ENCODE results near the gene DNM3. TPM values are rescaled to one million over a fixed set of nuclear protein-coding genes. Genes with fewer than 3 reads are reported as not detected.

The DNM3 gene
- total and polyA plus RNA-seq, 9 of the 15 experiments (the other 6 are each of a cell fraction or from before 2014, with no cell fraction given), result 0.08 to 0.36 (median 0.22) TPM; not detected in 1

- TF ChIP-seq, protein P1, sequence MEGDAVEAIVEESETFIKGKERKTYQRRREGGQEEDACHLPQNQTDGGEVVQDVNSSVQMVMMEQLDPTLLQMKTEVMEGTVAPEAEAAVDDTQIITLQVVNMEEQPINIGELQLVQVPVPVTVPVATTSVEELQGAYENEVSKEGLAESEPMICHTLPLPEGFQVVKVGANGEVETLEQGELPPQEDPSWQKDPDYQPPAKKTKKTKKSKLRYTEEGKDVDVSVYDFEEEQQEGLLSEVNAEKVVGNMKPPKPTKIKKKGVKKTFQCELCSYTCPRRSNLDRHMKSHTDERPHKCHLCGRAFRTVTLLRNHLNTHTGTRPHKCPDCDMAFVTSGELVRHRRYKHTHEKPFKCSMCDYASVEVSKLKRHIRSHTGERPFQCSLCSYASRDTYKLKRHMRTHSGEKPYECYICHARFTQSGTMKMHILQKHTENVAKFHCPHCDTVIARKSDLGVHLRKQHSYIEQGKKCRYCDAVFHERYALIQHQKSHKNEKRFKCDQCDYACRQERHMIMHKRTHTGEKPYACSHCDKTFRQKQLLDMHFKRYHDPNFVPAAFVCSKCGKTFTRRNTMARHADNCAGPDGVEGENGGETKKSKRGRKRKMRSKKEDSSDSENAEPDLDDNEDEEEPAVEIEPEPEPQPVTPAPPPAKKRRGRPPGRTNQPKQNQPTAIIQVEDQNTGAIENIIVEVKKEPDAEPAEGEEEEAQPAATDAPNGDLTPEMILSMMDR (IDR thresholded peaks at IDR 0.05 in 2 of 3, conservative IDR thresholded peaks at IDR 0.05 in 1 of 3; ENCODE audit: insufficient read depth in 2 of 3, low read depth in 1 of 3, low read length in 3 of 3), result peak in 2 of 3 experiments; percentile 9 to 46; a peak in 3 of 6 replicates
Observed at GRCh38 chr1:171983584-171983983, 142.3 kb downstream of the DNM3 start (continued).

- no TSS peak for BruUV-seq (replicated peaks)
- POLR2A ChIA-PET, result no interaction called here
- Histone ChIP-seq H3K79me2 (ENCODE audit: control insufficient read depth, insufficient read depth, low read length) (no peaks in the 10 kb centered on the region), H3K4me3 (no peak overlapping the region), H3K36me3 (ENCODE audit: control insufficient read depth, insufficient read depth, low read length) (no peaks in the 10 kb centered on the region), H3K9me1 (ENCODE audit: control insufficient read depth, insufficient read depth, low read length) (no peaks in the 10 kb centered on the region), H4K20me1 (replicated peaks; ENCODE audit: control insufficient read depth, insufficient read depth, low read length) (no peaks in the 10 kb centered on the region), H2AFZ (ENCODE audit: low read depth, low read length) (no peak overlapping the region), H3K4me1 (replicated peaks in 1 of 2; ENCODE audit: control insufficient read depth in 2 of 2, insufficient read depth in 2 of 2, low read length in 2 of 2) (no peaks in the 10 kb centered on the region), H3K9ac (ENCODE audit: insufficient read depth in 1 of 2, low read depth in 2 of 2, low read length in 2 of 2) (no peak overlapping the region), H3K9me3 (replicated peaks; ENCODE audit: control insufficient read depth, insufficient read depth, low read depth, low read length) (no peaks in the 10 kb centered on the region), H3K4me2 (ENCODE audit: insufficient read depth, low read length) (no peak overlapping the region), H3K27ac (ENCODE audit: extremely low read depth, low read depth, low read length) (no peak overlapping the region), H3K27me3 (ENCODE audit: control insufficient read depth in 2 of 2, insufficient read depth in 2 of 2, low read length in 2 of 2) (no peaks in the 10 kb centered on the region)
- DNase-seq (ENCODE audit: extremely low read depth in 1 of 4, low spot score in 3 of 4), result no peak
- 2% methylated on average over 7 of the region's 7 CpGs for WGBS (ENCODE audit: insufficient coverage, low coverage, missing lambda C conversion rate)
- FAIRE-seq, result no peak
- in situ Hi-C loops (cut with MboI), result loop anchor here (5.0 kb wide), 2 partner anchors 182 to 342 kb away; no protein-coding TSS in a partner anchor
- ATAC-seq, result no peak; the same call in 2 of the 3 replicates
- TF ChIP-seq PYGO2 (tag; IDR thresholded peaks at IDR 0.05) (no peak), ZNF41 (CRISPR knock-in tag; conservative IDR thresholded peaks at IDR 0.05) (no peak), U2AF2 (optimal IDR thresholded peaks at IDR 0.05; ENCODE audit: low read depth, low read length) (no peak), PURB (CRISPR knock-in tag; IDR thresholded peaks at IDR 0.05; ENCODE audit: low read depth) (no peak), ZNF253 (CRISPR knock-in tag; conservative IDR thresholded peaks at IDR 0.05) (no peak), ZNF444 (CRISPR knock-in tag; IDR thresholded peaks at IDR 0.05) (no peak), ELK3 (CRISPR knock-in tag; IDR thresholded peaks at IDR 0.05) (no peak), DIDO1 (tag; IDR thresholded peaks at IDR 0.05; ENCODE audit: low read depth) (no peak), SIN3A (IDR thresholded peaks at IDR 0.05; ENCODE audit: borderline replicate concordance in 2 of 2, control insufficient read depth in 1 of 2, low read depth in 2 of 2, low read length in 2 of 2) (no peak), SMAD1 (IDR thresholded peaks at IDR 0.05; ENCODE audit: low read depth, low read length, partially characterized antibody) (no peak), LEF1 (IDR thresholded peaks at IDR 0.05) (no peak), NCOA2 (IDR thresholded peaks at IDR 0.05; ENCODE audit: partially characterized antibody in 2 of 2) (no peak), KDM4B (IDR thresholded peaks at IDR 0.05; ENCODE audit: borderline replicate concordance in 2 of 2, low read depth in 1 of 2) (no peak), NFE2 (IDR thresholded peaks at IDR 0.05; ENCODE audit: low read depth) (no peak), ATF7 (IDR thresholded peaks at IDR 0.05) (no peak), ZNF224 (CRISPR knock-in tag; IDR thresholded peaks at IDR 0.05) (no peak), GABPB2 (CRISPR knock-in tag; conservative IDR thresholded peaks at IDR 0.05) (no peak), ZNF766 (CRISPR knock-in tag; conservative IDR thresholded peaks at IDR 0.05) (no peak), RBM34 (IDR thresholded peaks at IDR 0.05; ENCODE audit: borderline replicate concordance, insufficient read depth, low read length) (no peak)
- CTCF ChIA-PET (ENCODE audit: low intra/inter-chr PET ratio), result interaction anchor here (0.6 to 2.7 kb wide), 6 partner anchors 81 to 446 kb away, joined by 3 to 19 read pairs (median 3); no protein-coding TSS in a partner anchor
- intact Hi-C loops (cut with micrococcal nuclease), result loop anchor here (10.0 kb wide), 1 partner anchor 499 kb away; the partner anchor contains the start of gene PRRC2C
Observed at GRCh38 chr1:171984262-171984661, 143.0 kb downstream of the DNM3 start.
